KMS-11 (cell line): Measurements from ENCODE around the gene SCMH1.
"Not testable (repeated sequence)": the region's sequence is repeated elsewhere in the genome, so short reads cannot be mapped to it uniquely, and the experiment has no call there.

Source experiments
- H2AFZ ChIP-seq: fragments of 200-600 bp; sonication (generic); 2 replicates; pipeline ENCODE4 v1.6.1; 2016; ENCODE audit warnings: antibody characterized with exemption, mixed run types, low read depth
- H3K27ac ChIP-seq: fragments of 200-600 bp; sonication (generic); 2 replicates; pipeline ENCODE4 v1.6.1; 2016; ENCODE audit warnings: mild to moderate bottlenecking, mixed run types
- H3K27me3 ChIP-seq: fragments of 200-600 bp; sonication (generic); 2 replicates; pipeline ENCODE4 v1.6.1; 2017; ENCODE audit warnings: mild to moderate bottlenecking, low read depth, mixed run types, moderate library complexity; ENCODE audit not compliant: insufficient read depth
- H3K36me3 ChIP-seq: fragments of 200-600 bp; sonication (generic); 2 replicates; pipeline ENCODE4 v1.6.1; 2017; ENCODE audit warnings: mild to moderate bottlenecking, mixed run types; ENCODE audit not compliant: insufficient read depth
- H3K4me1 ChIP-seq: fragments of 200-600 bp; sonication (generic); 2 replicates; pipeline ENCODE4 v1.6.1; 2016; ENCODE audit warnings: mild to moderate bottlenecking, low read depth, mixed run types; ENCODE audit not compliant: poor library complexity, severe bottlenecking
- H3K4me2 ChIP-seq: fragments of 200-600 bp; sonication (generic); 2 replicates; pipeline ENCODE4 v1.7.0; 2016; ENCODE audit warnings: mild to moderate bottlenecking, mixed run types
- H3K4me3 ChIP-seq: fragments of 200-600 bp; sonication (generic); IDR thresholded peaks from 2 replicates; pipeline ENCODE4 v1.6.1; 2017; ENCODE audit warnings: low read depth, low read length, mixed read lengths; ENCODE audit not compliant: insufficient read depth
- H3K79me2 ChIP-seq: fragments of 200-600 bp; sonication (generic); 2 replicates; pipeline ENCODE4 v1.6.1; 2016; ENCODE audit warnings: low read depth, mixed run types; ENCODE audit not compliant: insufficient read depth
- H3K9ac ChIP-seq: fragments of 200-600 bp; sonication (generic); 2 replicates; pipeline ENCODE4 v1.6.1; 2016; ENCODE audit warnings: mild to moderate bottlenecking, mixed run types
- H4K20me1 ChIP-seq: fragments of 200-600 bp; sonication (generic); 2 replicates; pipeline ENCODE4 v1.6.1; 2016; ENCODE audit warnings: mild to moderate bottlenecking, mixed run types; ENCODE audit not compliant: insufficient read depth
- TF ChIP-seq, protein P1 (sequence below): fragments of 200-600 bp; sonication (generic); conservative IDR thresholded peaks from 2 replicates; pipeline ENCODE4 v1.6.1; 2017; ENCODE audit warnings: low read depth, mild to moderate bottlenecking, antibody characterized with exemption, low read length, moderate library complexity, mixed read lengths

SCMH1 gene

DNA sequence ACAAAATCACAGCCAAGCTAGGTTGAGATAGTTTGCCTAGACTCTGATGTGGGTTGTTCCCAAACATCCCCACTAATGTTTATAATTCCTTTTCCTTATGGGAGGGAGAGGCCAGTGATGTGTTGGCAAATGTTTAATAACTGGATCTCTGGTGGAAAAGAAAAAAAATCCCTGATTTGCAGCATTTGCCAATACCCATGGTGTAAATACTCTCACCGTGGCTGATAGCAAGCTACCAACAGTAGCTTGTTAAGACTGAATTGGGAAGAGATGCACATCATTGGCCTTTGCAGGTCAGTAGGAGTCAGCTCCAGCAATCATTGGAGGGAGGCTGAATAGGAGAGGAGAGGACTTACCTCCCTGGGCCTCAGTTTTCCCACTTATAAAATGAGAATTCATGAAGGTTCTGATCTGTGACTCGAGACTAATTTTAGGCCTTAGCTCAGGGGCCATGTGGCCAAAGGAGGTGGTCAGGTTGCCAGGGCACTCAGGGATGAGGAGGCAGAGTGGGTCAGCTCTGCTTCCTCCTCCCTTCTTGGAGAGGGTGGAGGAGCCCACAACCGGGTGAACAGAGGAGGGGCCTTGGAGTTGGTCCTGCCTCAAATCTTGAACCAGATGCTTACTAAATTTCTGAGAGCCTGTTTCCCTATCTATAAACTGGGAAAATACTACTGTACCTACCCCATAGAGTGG is 20.0 kb upstream of the SCMH1 start:
- Histone ChIP-seq H4K20me1 (no peaks in the 10 kb centered on the region), H3K36me3 (no peaks in the 10 kb centered on the region), H3K27me3 (no peaks in the 10 kb centered on the region), H3K4me1 (no peaks in the 10 kb centered on the region), H3K79me2 (no peaks in the 10 kb centered on the region), H3K4me2 (no peak overlapping the region), H2AFZ (no peak overlapping the region), H3K4me3 (no peak overlapping the region), H3K9ac (no peak overlapping the region), H3K27ac (no peak overlapping the region)
- TF ChIP-seq, protein P1, sequence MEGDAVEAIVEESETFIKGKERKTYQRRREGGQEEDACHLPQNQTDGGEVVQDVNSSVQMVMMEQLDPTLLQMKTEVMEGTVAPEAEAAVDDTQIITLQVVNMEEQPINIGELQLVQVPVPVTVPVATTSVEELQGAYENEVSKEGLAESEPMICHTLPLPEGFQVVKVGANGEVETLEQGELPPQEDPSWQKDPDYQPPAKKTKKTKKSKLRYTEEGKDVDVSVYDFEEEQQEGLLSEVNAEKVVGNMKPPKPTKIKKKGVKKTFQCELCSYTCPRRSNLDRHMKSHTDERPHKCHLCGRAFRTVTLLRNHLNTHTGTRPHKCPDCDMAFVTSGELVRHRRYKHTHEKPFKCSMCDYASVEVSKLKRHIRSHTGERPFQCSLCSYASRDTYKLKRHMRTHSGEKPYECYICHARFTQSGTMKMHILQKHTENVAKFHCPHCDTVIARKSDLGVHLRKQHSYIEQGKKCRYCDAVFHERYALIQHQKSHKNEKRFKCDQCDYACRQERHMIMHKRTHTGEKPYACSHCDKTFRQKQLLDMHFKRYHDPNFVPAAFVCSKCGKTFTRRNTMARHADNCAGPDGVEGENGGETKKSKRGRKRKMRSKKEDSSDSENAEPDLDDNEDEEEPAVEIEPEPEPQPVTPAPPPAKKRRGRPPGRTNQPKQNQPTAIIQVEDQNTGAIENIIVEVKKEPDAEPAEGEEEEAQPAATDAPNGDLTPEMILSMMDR: no peak

DNA sequence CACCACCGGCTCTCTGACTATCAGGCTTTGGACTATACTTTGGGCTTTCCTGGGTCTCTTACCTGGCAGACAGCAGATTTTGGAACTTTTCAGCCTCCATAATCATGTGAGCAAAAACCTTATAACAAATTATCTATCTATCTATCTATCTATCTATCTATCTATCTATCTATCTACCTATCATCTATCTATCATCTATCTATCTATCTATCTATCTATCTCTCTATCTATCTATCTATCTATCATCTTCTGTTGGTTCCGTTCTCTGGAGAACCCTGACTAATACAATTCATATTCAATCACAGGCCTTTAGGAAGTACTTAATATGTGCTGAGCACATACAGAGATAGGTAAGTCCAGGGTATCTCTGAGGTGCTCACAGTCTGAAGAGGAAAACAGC is 18.7 kb upstream of the SCMH1 start:
- Histone ChIP-seq H3K4me2 (no peak overlapping the region), H3K27me3 (no peaks in the 10 kb centered on the region), H3K4me1 (no peaks in the 10 kb centered on the region), H3K27ac (no peak overlapping the region), H3K9ac (no peak overlapping the region), H2AFZ (no peak overlapping the region), H3K36me3 (no peaks in the 10 kb centered on the region), H4K20me1 (no peaks in the 10 kb centered on the region), H3K79me2 (no peaks in the 10 kb centered on the region), H3K4me3 (no peak overlapping the region)
- TF ChIP-seq, protein P1: no peak

DNA sequence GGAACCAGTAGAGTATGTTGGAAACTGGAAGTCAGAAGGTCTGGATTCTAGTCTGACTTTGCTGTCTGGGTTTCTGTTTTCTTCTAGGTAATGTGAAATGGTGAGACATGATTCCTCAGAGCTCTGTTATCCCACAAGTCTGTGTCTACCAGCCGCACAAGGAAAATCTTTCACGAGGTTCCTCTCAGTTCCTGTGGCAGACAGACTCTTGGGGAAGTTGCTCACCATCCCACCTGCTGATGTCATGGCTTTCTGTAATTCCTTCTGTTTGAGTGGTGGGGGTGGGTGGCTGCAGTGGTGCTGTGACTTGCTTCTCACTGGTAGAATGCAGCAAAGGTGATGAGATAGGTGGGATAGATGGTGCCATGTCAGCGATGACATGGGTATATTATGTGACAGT is 17.1 kb upstream of the SCMH1 start:
- TF ChIP-seq, protein P1: no peak
- no peaks in the 10 kb centered on the region for H3K36me3 ChIP-seq
- no peak overlapping the region for H3K27ac ChIP-seq

DNA sequence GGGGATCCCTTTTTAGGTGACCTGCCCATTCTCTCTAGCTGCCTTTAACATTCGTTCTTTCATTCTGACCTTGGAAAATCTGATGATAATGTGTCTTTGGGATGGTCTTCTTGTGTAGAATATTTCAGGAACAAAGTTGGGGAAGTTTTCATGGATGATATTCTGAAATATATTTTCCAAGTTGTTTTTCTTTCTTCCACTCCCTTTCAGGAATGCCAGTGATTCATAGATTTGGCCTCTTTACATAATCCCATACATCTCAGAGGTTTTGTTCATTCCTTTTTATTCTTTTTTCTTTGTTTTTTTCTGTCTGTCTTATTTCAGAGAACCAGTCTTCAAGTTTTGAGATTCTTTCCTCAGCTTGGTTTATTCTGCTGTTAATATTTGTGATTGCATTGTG is 13.9 kb upstream of the SCMH1 start:
- H2AFZ ChIP-seq: no peak overlapping the region
- TF ChIP-seq, protein P1: no peak
- H3K27ac ChIP-seq: no peak overlapping the region
- H3K79me2 ChIP-seq: no peaks in the 10 kb centered on the region
- H3K4me2 ChIP-seq: no peak overlapping the region
- H3K4me3 ChIP-seq: no peak overlapping the region
- H3K9ac ChIP-seq: no peak overlapping the region
- H3K36me3 ChIP-seq: no peaks in the 10 kb centered on the region
- H3K27me3 ChIP-seq: no peaks in the 10 kb centered on the region
- H3K4me1 ChIP-seq: no peaks in the 10 kb centered on the region
- no peaks in the 10 kb centered on the region for H4K20me1 ChIP-seq

More for the DNA sequence above, 17.1 kb upstream of the SCMH1 start:
- H3K27me3 ChIP-seq: no peaks in the 10 kb centered on the region
- H2AFZ ChIP-seq: no peak overlapping the region
- no peaks in the 10 kb centered on the region for H3K79me2 ChIP-seq
- no peak overlapping the region for H3K9ac ChIP-seq
- no peaks in the 10 kb centered on the region for H4K20me1 ChIP-seq
- no peak overlapping the region for H3K4me3 ChIP-seq
- H3K4me1 ChIP-seq: no peaks in the 10 kb centered on the region
- H3K4me2 ChIP-seq: no peak overlapping the region

DNA sequence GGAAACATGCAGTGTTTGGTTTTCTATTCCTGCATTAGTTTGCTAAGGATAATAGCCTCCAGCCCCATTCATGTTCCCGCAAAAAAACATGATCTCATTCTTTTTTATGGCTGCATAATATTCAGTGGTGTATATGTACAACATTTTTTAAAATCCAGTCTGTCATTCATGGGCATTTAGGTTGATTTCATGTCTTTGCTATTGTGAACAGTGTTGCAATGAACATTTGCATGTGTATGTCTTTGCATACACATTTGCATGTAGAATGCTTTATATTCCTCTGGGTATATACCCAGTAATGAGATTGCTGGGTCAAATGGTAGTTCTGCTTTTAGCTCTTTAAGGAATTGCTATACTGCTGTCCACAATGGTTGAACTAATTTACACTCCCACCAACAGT is 9.0 kb upstream of the SCMH1 start:
- not testable (repeated sequence) for H2AFZ ChIP-seq, H3K79me2 ChIP-seq, H3K4me2 ChIP-seq, H3K27me3 ChIP-seq, H3K36me3 ChIP-seq, H3K9ac ChIP-seq, H3K27ac ChIP-seq, H4K20me1 ChIP-seq, H3K4me3 ChIP-seq
- peaks cover 13% of the 10 kb centered on the region for H3K4me1 ChIP-seq
